ENCODE measurements around the gene GOLGA8S. TPM values are rescaled to one million over a fixed set of nuclear protein-coding genes. Genes with fewer than 3 reads are reported as not detected.
"Not testable (repeated sequence)": the region's sequence is repeated elsewhere in the genome, so short reads cannot be mapped to it uniquely, and the experiment has no call there.

GOLGA8S gene
- total RNA-seq: 0.21 TPM
- polyA plus RNA-seq: 0.03 TPM

DNA sequence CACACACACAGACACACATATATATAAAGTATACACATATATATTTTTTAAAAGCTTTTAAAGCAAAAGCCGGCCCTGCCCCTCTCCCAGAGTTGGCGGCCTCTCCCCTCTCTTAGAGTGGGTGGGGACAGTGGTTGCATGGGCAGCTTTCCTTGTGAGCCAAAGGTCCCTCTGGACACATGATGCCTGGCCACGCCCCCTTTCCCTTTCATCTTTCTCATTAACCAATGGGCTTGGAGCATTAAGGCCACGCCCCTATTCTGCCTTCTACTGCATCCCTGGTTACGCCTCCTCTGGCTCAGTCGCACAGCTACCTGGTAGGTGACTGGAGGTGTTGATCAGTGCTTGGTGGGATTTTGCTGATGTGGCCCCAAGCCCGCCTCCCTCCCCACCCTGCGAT lies at the start of gene GOLGA8S:
TSS of gene GOLGA8S (plus strand) at position 301 of the 400 bp plus-strand sequence. CDS start at position 363, 62 bp downstream.
- not testable (repeated sequence) for H3K4me1 ChIP-seq (ENCODE audit: insufficient read depth); H3K36me3 ChIP-seq (ENCODE audit: insufficient read depth); DNase-seq (ENCODE audit: extremely low spot score); H3K4me3 ChIP-seq (ENCODE audit: low read depth, low read length); H3K27ac ChIP-seq (ENCODE audit: low read depth)
- no CpG with 5 or more reads among the region's 8 CpGs for WGBS

DNA sequence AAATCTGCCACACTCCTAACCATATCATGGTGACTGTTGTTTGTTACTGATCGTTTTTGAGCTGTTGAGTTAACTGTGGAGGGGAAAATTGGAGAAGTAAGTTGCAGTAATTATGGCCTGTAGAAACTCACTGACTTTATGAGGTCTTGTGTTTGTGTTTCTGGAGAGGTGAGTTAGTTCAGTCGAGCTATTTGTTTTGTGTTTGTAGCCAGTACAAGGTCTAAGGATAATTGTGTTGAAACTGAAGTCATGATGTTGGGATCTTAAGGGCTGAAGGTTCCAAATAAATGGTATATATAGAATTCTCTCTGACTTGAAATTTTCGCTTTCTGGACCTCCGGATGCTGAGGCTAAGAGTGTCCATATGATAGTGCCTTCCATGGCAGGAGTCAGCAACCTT lies 49.7 kb upstream of the GOLGA8S start:
- not testable (repeated sequence) for H3K4me1 ChIP-seq (ENCODE audit: insufficient read depth); H3K36me3 ChIP-seq (ENCODE audit: insufficient read depth); DNase-seq (ENCODE audit: extremely low spot score); H3K4me3 ChIP-seq (ENCODE audit: low read depth, low read length); H3K27ac ChIP-seq (ENCODE audit: low read depth)
- WGBS: 54% methylated on average over 4 of the region's 4 CpGs

DNA sequence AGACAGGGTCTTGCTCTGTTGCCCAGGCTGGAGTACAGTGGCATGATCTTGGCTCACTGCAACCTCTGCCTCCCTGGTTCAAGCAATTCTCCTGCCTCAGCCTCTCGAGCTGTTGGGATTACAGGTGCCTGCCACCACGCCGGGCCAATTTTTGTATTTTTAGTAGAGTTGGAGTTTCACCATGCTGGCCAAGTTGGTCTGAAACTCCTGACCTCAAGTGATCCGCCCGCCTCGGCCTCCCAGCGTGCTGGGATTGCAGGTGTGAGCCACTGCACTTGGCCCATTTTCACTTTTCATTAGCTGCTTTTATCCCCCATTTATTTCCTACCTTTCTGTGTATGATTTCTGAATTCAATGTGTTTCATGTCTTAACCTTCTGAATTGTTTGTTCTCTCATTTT lies 48.6 kb upstream of the GOLGA8S start:
- not testable (repeated sequence) for H3K27ac ChIP-seq (ENCODE audit: low read depth); H3K4me1 ChIP-seq (ENCODE audit: insufficient read depth); H3K4me3 ChIP-seq (ENCODE audit: low read depth, low read length); DNase-seq (ENCODE audit: extremely low spot score); H3K36me3 ChIP-seq (ENCODE audit: insufficient read depth)
- WGBS: 94% methylated on average over 7 of the region's 7 CpGs

GRCh38 chr15:23311233-23311632 lies 43.3 kb upstream of the GOLGA8S start:
- DNase-seq (ENCODE audit: extremely low spot score); H3K4me1 ChIP-seq (ENCODE audit: insufficient read depth); H3K4me3 ChIP-seq (ENCODE audit: low read depth, low read length); H3K27ac ChIP-seq (ENCODE audit: low read depth); H3K36me3 ChIP-seq (ENCODE audit: insufficient read depth): not testable (repeated sequence)
- 89% methylated on average over 13 of the region's 13 CpGs for WGBS

- H3K4me1 ChIP-seq (ENCODE audit: insufficient read depth); H3K4me3 ChIP-seq (ENCODE audit: low read depth, low read length); DNase-seq (ENCODE audit: extremely low spot score); H3K27ac ChIP-seq (ENCODE audit: low read depth); H3K36me3 ChIP-seq (ENCODE audit: insufficient read depth): not testable (repeated sequence)
- no CpG with 5 or more reads among the region's 7 CpGs for WGBS
These were observed 20.5 kb upstream of the GOLGA8S start, which contains the start of gene GOLGA6L26 for GRCh38 chr15:23334096-23334495. TSS of gene GOLGA6L26 (minus strand) at chr15:23334196. CDS start at chr15:23334135, 61 bp downstream.

DNA sequence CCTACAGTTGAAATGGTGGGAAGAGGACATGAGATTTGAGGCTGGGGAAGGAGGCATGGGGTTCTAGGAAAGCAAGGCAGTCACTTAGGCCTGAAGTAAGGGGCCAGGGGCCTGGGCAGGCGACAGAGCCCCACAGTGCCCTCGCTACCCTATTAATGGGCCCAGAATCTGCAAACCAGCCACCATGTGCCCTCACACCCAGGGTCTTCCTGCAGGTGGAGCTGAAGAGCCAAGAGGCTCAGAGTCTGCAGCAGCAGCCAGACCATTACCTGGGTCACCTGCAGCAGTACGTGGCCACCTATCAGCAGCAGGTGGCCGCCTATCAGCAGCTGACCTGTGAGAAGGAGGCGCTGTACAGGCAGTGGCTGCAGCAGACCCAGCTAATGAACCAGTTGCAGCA lies 8.1 kb downstream of the GOLGA8S start:
- H3K4me1 ChIP-seq (ENCODE audit: insufficient read depth); H3K4me3 ChIP-seq (ENCODE audit: low read depth, low read length); H3K27ac ChIP-seq (ENCODE audit: low read depth); H3K36me3 ChIP-seq (ENCODE audit: insufficient read depth); DNase-seq (ENCODE audit: extremely low spot score): not testable (repeated sequence)
- WGBS: 95% methylated on average over 2 of the region's 5 CpGs

DNA sequence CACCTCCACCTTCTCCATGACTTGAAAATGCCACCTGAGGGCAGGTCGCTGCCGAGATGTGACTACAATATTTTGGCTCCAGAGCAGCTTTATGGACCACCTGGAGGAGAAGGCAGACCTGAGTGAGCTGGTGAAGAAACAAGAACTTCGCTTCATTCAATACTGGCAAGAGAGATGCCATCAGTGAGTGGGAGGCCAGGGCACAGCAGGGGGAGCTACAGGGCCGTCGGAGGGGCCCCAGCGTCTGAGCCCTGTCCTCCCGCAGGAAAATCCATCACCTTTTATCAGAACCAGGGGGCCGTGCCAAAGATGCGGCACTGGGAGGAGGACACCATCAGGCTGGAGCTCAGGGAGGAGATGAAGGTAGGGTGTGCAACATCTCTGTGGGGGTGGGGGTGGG lies 9.7 kb downstream of the GOLGA8S start:
- 56% methylated on average over 6 of the region's 9 CpGs for WGBS
- not testable (repeated sequence) for DNase-seq (ENCODE audit: extremely low spot score); H3K36me3 ChIP-seq (ENCODE audit: insufficient read depth); H3K27ac ChIP-seq (ENCODE audit: low read depth); H3K4me3 ChIP-seq (ENCODE audit: low read depth, low read length); H3K4me1 ChIP-seq (ENCODE audit: insufficient read depth)

- 67% methylated on average over 2 of the region's 2 CpGs for WGBS
- Histone ChIP-seq H3K36me3 (ENCODE audit: insufficient read depth) (no peaks in the 10 kb centered on the region), H3K4me1 (ENCODE audit: insufficient read depth) (no peaks in the 10 kb centered on the region), H3K27ac (ENCODE audit: low read depth) (no peak overlapping the region), H3K4me3 (ENCODE audit: low read depth, low read length) (no peak overlapping the region)
- no peak for DNase-seq (ENCODE audit: extremely low spot score)
These were observed 16.0 kb downstream of the GOLGA8S start for GRCh38 chr15:23370578-23370977.

GRCh38 chr15:23371134-23371533 lies 16.6 kb downstream of the GOLGA8S start:
- not testable (repeated sequence) for H3K36me3 ChIP-seq (ENCODE audit: insufficient read depth); H3K4me3 ChIP-seq (ENCODE audit: low read depth, low read length); DNase-seq (ENCODE audit: extremely low spot score); H3K4me1 ChIP-seq (ENCODE audit: insufficient read depth); H3K27ac ChIP-seq (ENCODE audit: low read depth)
- WGBS: 67% methylated on average over 4 of the region's 4 CpGs

GRCh38 chr15:23371868-23372267 lies 17.3 kb downstream of the GOLGA8S start:
- H3K27ac ChIP-seq (ENCODE audit: low read depth); H3K4me1 ChIP-seq (ENCODE audit: insufficient read depth); H3K4me3 ChIP-seq (ENCODE audit: low read depth, low read length); H3K36me3 ChIP-seq (ENCODE audit: insufficient read depth); DNase-seq (ENCODE audit: extremely low spot score): not testable (repeated sequence)
- WGBS: 66% methylated on average over 3 of the region's 3 CpGs

- WGBS: 76% methylated on average over 15 of the region's 15 CpGs
- DNase-seq (ENCODE audit: extremely low spot score): no peak
- no peaks in the 10 kb centered on the region for H3K4me1 ChIP-seq (ENCODE audit: insufficient read depth)
- no peaks in the 10 kb centered on the region for H3K36me3 ChIP-seq (ENCODE audit: insufficient read depth)
- H3K4me3 ChIP-seq (ENCODE audit: low read depth, low read length): no peak overlapping the region
- no peak overlapping the region for H3K27ac ChIP-seq (ENCODE audit: low read depth)
These were observed 17.7 kb downstream of the GOLGA8S start for GRCh38 chr15:23372284-23372683.

- not testable (repeated sequence) for DNase-seq (ENCODE audit: extremely low spot score); H3K36me3 ChIP-seq (ENCODE audit: insufficient read depth); H3K27ac ChIP-seq (ENCODE audit: low read depth); H3K4me1 ChIP-seq (ENCODE audit: insufficient read depth); H3K4me3 ChIP-seq (ENCODE audit: low read depth, low read length)
- 97% methylated on average over 40 of the region's 40 CpGs for WGBS
These were observed 18.5 kb downstream of the GOLGA8S start for GRCh38 chr15:23372891-23373600.

- not testable (repeated sequence) for H3K4me1 ChIP-seq (ENCODE audit: insufficient read depth); DNase-seq (ENCODE audit: extremely low spot score); H3K27ac ChIP-seq (ENCODE audit: low read depth); H3K4me3 ChIP-seq (ENCODE audit: low read depth, low read length); H3K36me3 ChIP-seq (ENCODE audit: insufficient read depth)
- WGBS: 93% methylated on average over 11 of the region's 11 CpGs
These were observed 19.7 kb downstream of the GOLGA8S start for GRCh38 chr15:23374226-23374625.

- DNase-seq (ENCODE audit: extremely low spot score); H3K4me1 ChIP-seq (ENCODE audit: insufficient read depth); H3K36me3 ChIP-seq (ENCODE audit: insufficient read depth); H3K4me3 ChIP-seq (ENCODE audit: low read depth, low read length); H3K27ac ChIP-seq (ENCODE audit: low read depth): not testable (repeated sequence)
- 90% methylated on average over 13 of the region's 13 CpGs for WGBS
These were observed 24.4 kb downstream of the GOLGA8S start for GRCh38 chr15:23378946-23379345.
